Neural crest cell (in vitro differentiated cells): ENCODE results near the gene SPATS2L. TPM values are rescaled to one million over a fixed set of nuclear protein-coding genes. Genes with fewer than 3 reads are reported as not detected.

Experiments
- DNase-seq: peaks from one replicate; pipeline ENCODE4 v3.0.0; 2021; ENCODE audit warnings: low read depth, mixed read lengths, low spot score
- H3K27ac Mint-ChIP-seq: one replicate; pipeline ENCODE4 v1.8.0; 2021; ENCODE audit warnings: mild to moderate bottlenecking, mixed read lengths; ENCODE audit not compliant: unreplicated experiment
- H3K27me3 Mint-ChIP-seq: 2 replicates; pipeline ENCODE4 v1.8.0; 2021; ENCODE audit warnings: low read depth, mild to moderate bottlenecking, mixed read lengths
- H3K36me3 Mint-ChIP-seq: 2 replicates; pipeline ENCODE4 v1.8.0; 2021; ENCODE audit warnings: low read depth, mild to moderate bottlenecking, mixed read lengths
- H3K4me1 Mint-ChIP-seq: 2 replicates; pipeline ENCODE4 v1.8.0; 2021; ENCODE audit warnings: mixed read lengths
- H3K4me3 Mint-ChIP-seq: one replicate; pipeline ENCODE4 v1.8.0; 2021; ENCODE audit warnings: mild to moderate bottlenecking, mixed read lengths
- H3K9me3 Mint-ChIP-seq: 2 replicates; pipeline ENCODE4 v1.8.0; 2021; ENCODE audit warnings: mixed read lengths
- CTCF ChIP-seq: fragments of 200-600 bp; sonication (generic); conservative IDR thresholded peaks from 2 replicates; pipeline ENCODE4 v1.5.0; 2021; ENCODE audit warnings: antibody characterized with exemption, mild to moderate bottlenecking
- total RNA-seq: library from RNA; stranded (reverse); gene quantifications from 2 replicates; pipeline ENCODE4 v1.2.1, GENCODE V29; 2021

SPATS2L gene
- total RNA-seq, 1 donor from 2014 or later = 24.9 TPM

GRCh38 chr2:200415455-200415854 is 109.0 kb downstream of the SPATS2L start:
- H3K27me3 Mint-ChIP-seq = no peaks in the 10 kb centered on the region
- no peak overlapping the region for H3K27ac Mint-ChIP-seq
- H3K36me3 Mint-ChIP-seq = peaks cover 5% of the 10 kb centered on the region
- no peak for DNase-seq
- H3K9me3 Mint-ChIP-seq = no peaks in the 10 kb centered on the region
- no peak overlapping the region for H3K4me3 Mint-ChIP-seq
- peaks cover 48% of the 10 kb centered on the region for H3K4me1 Mint-ChIP-seq
- no peak for TF ChIP-seq CTCF

GRCh38 chr2:200416878-200417277 is 110.4 kb downstream of the SPATS2L start:
- TF ChIP-seq CTCF = no peak
- Mint-ChIP-seq H3K36me3 (peaks cover 7% of the 10 kb centered on the region), H3K27me3 (no peaks in the 10 kb centered on the region), H3K4me3 (peak overlapping the region; percentile 35), H3K4me1 (peaks cover 47% of the 10 kb centered on the region), H3K27ac (peak overlapping the region; percentile 98), H3K9me3 (no peaks in the 10 kb centered on the region)
- peak; percentile 13 for DNase-seq

- peak overlapping the region; percentile 35 for H3K4me3 Mint-ChIP-seq
- H3K9me3 Mint-ChIP-seq = no peaks in the 10 kb centered on the region
- DNase-seq = no peak
- no peak for TF ChIP-seq CTCF
- H3K27me3 Mint-ChIP-seq = no peaks in the 10 kb centered on the region
- H3K27ac Mint-ChIP-seq = peak overlapping the region; percentile 98
- H3K36me3 Mint-ChIP-seq = peaks cover 7% of the 10 kb centered on the region
- peaks cover 42% of the 10 kb centered on the region for H3K4me1 Mint-ChIP-seq
Observed at GRCh38 chr2:200417366-200417765, 110.9 kb downstream of the SPATS2L start.

GRCh38 chr2:200418399-200418798 is 111.9 kb downstream of the SPATS2L start:
- DNase-seq = no peak
- H3K36me3 Mint-ChIP-seq = peaks cover 10% of the 10 kb centered on the region
- no peaks in the 10 kb centered on the region for H3K9me3 Mint-ChIP-seq
- H3K4me1 Mint-ChIP-seq = peaks cover 48% of the 10 kb centered on the region
- H3K4me3 Mint-ChIP-seq = no peak overlapping the region
- no peak for TF ChIP-seq CTCF
- no peaks in the 10 kb centered on the region for H3K27me3 Mint-ChIP-seq
- no peak overlapping the region for H3K27ac Mint-ChIP-seq

GRCh38 chr2:200419325-200419724 is 112.8 kb downstream of the SPATS2L start:
- Mint-ChIP-seq H3K4me3 (no peak overlapping the region), H3K27ac (peak overlapping the region; percentile 59), H3K4me1 (peaks cover 54% of the 10 kb centered on the region), H3K27me3 (no peaks in the 10 kb centered on the region), H3K9me3 (no peaks in the 10 kb centered on the region), H3K36me3 (peaks cover 10% of the 10 kb centered on the region)
- no peak for DNase-seq
- TF ChIP-seq CTCF = no peak

- no peaks in the 10 kb centered on the region for H3K27me3 Mint-ChIP-seq
- H3K36me3 Mint-ChIP-seq = peaks cover 10% of the 10 kb centered on the region
- no peak for TF ChIP-seq CTCF
- no peak for DNase-seq
- no peak overlapping the region for H3K4me3 Mint-ChIP-seq
- peaks cover 54% of the 10 kb centered on the region for H3K4me1 Mint-ChIP-seq
- H3K27ac Mint-ChIP-seq = no peak overlapping the region
- no peaks in the 10 kb centered on the region for H3K9me3 Mint-ChIP-seq
Observed at GRCh38 chr2:200421270-200421669, 114.8 kb downstream of the SPATS2L start.
